LoVo (cell line): ENCODE measurements around the gene S100A10.

ENCODE experiments used
- DNase-seq: peaks from one replicate; pipeline ENCODE4 v3.0.0-alpha.2; 2016; ENCODE audit warnings: low spot score

Gene S100A10

GRCh38 chr1:151993734-151994496, at the start of gene S100A10:
Gene S100A10 (minus strand): TSS chr1:151993859. CDS start chr1:151986230, 7,629 bp downstream.
- DNase-seq = peak; percentile 89

- no peak for DNase-seq
Observed at GRCh38 chr1:152042030-152042429, 48.4 kb upstream of the S100A10 start.

- no peak for DNase-seq
Observed at GRCh38 chr1:152039886-152040285, 46.2 kb upstream of the S100A10 start.

GRCh38 chr1:152039461-152039860, 45.8 kb upstream of the S100A10 start:
- no peak for DNase-seq

GRCh38 chr1:152038871-152039270, 45.2 kb upstream of the S100A10 start:
- DNase-seq = no peak

GRCh38 chr1:152036267-152037216, 42.9 kb upstream of the S100A10 start, which contains the start of gene S100A11:
Gene S100A11 (minus strand): TSS chr1:152037004. CDS start chr1:152036915, 89 bp downstream.
- peak; percentile 91 for DNase-seq

GRCh38 chr1:152035539-152036266, 42.0 kb upstream of the S100A10 start:
- peak; percentile 56 for DNase-seq

GRCh38 chr1:152034654-152035538, 41.2 kb upstream of the S100A10 start:
- DNase-seq = peak; percentile 82

GRCh38 chr1:152034324-152034653, 40.6 kb upstream of the S100A10 start:
- DNase-seq = no peak

- no peak for DNase-seq
Observed at GRCh38 chr1:152029929-152030211, 36.2 kb upstream of the S100A10 start.

- DNase-seq = peak; percentile 42
Observed at GRCh38 chr1:152029144-152029928, 35.7 kb upstream of the S100A10 start.

- DNase-seq = no peak
Observed at GRCh38 chr1:152026895-152027294, 33.2 kb upstream of the S100A10 start.

GRCh38 chr1:152024223-152024622, 30.6 kb upstream of the S100A10 start:
- DNase-seq = peak; percentile 70

GRCh38 chr1:152023221-152023620, 29.6 kb upstream of the S100A10 start:
- no peak for DNase-seq

GRCh38 chr1:152022474-152022873, 28.8 kb upstream of the S100A10 start:
- no peak for DNase-seq

GRCh38 chr1:152021569-152021968, 27.9 kb upstream of the S100A10 start:
- DNase-seq = no peak

- DNase-seq = no peak
Observed at GRCh38 chr1:152020849-152021248, 27.2 kb upstream of the S100A10 start.

- no peak for DNase-seq
Observed at GRCh38 chr1:152018537-152018936, 24.9 kb upstream of the S100A10 start.

GRCh38 chr1:152015766-152016165, 22.1 kb upstream of the S100A10 start:
- DNase-seq = no peak

GRCh38 chr1:152014943-152015342, 21.3 kb upstream of the S100A10 start:
- no peak for DNase-seq
